GM21381 (cell line): ENCODE measurements around the gene OSBPL5.

Experiments
- ATAC-seq: cut with Tn5 transposase; IDR thresholded peaks from one replicate; pipeline ENCODE4 v1.9.1; 2021; ENCODE audit warnings: mild to moderate bottlenecking, moderate library complexity; ENCODE audit not compliant: unreplicated experiment

Gene OSBPL5

DNA sequence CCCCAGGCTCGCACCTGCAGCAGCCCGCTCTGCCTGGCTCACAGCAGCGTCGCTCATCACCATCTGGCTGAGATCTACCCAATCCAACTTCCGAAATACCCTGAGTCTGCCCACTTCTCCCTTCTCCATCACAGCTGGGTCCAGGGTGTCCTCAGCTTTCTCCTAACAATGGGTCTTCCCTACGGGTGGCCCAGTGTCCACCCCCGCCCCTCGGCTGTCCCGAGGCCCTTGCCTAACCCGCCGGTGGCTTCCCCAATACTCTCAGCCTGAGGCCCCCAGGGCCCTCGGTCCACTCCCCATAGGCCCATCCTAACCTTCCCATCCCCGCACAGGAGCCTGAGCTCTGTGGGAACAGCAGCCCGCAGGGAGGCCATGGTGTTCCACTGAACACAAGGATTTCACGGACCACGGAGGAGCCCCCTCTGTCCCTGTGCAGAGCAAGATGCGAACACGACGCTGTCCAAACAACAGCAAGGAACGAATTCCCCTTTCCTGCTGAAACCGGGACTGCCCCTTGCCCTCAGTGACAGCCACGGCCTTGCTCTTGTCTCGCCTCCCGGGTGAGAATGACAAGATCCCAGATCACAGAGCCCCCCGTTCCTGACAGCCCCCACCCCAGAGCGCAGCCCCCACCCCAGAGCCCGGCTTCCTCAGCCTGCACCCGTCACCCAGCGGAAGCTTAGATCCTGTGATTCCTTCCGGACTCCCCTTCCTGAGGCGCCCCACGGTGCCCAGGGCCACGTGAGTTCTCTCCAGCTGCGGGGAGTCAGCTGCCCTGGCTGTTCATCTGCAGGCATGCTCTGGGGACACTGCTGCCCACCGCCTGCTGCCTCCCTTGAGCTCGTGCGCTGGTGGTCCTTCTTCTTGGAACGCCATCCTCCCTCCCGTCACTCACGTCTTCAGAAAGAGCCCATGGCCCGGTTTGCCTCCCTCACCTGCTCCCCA, 59.0 kb downstream of the OSBPL5 start:
- ATAC-seq, result no peak

DNA sequence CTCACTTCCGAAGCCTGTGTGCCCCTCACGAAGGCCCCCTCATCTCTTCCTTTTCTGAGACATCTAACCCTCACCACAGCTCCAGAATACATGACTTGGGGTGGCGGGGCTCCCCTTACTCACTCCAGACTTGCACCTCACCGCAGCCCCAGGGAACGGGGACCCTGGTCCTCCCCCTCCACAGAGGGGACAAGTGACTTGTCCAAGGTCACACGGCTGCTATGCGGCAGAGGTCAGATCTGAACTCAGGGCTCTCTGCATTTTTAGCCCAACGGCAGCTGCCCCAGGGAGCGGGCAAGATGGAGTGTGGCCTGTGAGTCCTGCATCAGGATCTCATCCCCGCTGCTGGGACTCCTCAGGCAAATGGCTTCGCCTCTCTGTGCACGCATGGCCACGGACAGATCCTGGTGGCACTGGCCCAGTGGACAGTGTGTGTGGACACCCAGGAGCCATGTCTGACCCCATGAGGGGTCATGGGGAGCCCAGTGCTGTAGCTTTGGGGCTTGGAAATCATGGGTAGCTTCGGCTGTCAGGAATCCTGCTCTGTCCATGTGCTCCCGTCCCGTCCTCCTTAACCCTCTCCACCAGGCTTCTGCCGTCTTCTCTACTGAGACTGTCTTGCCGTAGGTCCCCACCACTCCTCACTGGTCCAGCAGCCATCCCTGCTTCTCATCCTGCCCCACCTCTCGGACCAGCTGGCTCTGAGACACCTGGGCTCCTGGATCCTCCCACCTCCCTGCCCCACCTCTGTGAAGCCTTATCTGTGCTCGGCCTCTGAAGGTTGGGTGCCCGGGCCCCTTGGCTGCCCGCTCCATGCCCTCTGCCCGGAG, 59.9 kb downstream of the OSBPL5 start:
- ATAC-seq, result no peak

DNA sequence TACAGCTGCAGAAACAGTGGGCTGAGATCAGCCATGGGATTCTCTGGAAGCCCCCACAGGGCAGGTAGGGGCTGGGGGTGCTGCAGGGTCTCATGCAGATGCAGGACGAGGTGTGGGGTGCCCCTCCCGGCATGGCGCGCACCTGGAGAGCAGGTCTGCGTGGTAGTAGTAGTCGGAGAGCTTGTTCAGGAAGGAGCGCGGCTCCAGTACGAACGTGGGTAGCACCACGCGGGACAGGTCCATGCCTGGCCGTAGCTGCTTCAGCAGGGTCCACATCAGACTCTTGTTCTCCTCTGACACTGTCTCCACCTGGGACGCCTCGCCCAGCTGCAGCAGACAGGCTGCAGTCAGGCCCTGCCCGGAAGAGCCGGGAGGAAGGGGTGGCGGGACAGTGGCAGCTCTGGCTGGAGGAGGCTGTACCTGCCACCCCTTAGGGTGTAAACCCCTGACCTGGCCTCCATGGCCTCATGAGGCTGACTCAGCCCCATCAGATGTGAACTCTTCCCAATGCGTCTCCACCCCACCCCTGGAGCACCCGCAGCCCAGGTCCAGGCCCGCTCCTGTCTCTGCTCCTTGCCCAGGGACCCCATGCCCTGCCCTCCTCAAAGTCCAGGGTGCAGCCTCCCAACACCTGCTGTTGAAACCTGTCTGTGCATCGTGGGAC, 60.9 kb downstream of the OSBPL5 start:
- ATAC-seq, result no peak

DNA sequence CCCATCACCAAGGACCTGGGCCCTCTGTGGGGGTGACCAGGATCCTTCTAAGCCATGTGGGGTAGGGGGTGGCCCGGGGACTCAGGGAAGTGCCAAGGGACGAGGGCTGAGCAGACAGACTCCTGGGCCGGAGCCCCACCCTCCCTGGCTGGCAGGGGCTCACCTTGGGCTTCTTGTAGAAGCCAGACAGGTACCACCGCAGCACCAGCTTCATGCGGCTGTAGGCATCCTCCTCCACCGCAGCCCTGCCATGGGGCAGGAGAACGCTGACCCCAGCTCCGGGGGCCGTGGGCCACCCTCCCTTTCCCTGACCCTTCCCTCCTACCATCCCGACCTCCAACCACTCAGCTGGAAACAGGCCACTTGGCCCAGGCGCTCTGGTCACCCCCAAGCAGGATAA, 62.0 kb downstream of the OSBPL5 start:
- no peak for ATAC-seq

DNA sequence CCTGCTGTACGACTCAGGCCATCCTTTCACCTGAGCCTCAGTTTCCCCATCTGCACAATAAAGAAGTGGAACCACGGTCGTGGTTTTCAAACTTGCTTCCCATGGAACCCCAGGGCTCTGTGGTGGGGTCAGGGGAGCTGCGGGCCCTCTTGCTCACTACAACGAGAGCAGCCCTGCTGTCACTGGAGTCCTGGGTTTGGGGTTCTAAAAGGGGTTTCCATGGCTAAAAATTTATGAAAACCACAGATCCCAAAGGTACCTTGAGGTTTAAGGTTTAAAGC, 62.5 kb downstream of the OSBPL5 start:
- no peak for ATAC-seq

DNA sequence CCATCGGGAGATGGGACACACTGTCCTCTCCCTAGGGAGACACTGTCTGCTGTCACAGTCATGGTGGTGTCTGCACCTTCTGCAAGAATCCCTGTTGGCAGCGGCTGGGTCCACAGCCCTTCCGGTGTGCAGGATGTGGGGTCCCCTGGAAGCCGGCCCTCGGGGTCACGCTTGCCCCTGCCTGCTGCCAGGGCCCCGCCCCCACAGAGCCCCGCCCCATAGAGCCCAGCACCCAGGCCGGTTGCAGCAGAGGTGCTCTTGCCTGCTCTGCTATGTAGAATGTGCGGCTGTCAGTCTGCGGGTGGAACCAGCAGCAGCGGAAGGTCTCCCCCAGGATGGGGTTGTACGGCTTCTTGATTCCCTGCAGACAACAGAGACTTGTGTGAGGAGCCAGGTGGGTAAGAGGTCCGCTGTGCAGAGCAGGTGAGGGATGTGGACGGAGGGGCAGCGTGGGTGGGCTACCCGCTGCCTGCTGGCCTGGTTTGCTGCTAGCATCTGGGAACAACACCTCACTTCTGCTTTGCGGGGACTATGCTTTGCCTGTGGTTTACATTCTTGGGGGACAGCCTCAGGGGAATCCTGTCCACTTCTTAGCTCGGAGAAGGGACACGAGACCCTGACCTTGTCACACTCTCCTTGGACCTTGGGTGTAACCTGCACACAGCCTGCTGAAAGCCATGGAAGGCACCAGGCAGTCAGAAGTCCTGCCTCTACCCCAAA, 63.0 kb downstream of the OSBPL5 start:
- ATAC-seq, result no peak

DNA sequence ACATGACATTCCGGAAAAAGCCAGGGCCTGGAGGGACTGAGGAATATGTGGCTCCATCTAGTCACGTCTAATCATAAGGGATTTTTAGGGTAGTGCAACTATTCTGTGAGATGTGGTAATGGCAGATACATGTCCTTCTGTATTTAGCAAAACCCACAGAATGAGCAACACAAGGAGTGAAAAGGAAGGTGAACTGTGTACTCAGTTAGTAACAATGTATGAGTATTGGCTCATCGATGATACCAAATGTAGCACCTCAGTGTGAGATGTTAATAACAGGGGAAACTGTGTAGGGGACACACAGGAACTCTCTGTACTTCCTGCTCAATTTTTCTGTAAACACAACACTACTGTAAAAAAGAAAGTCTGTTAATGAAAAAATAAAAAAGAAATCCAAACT, 65.9 kb downstream of the OSBPL5 start:
- no peak for ATAC-seq

DNA sequence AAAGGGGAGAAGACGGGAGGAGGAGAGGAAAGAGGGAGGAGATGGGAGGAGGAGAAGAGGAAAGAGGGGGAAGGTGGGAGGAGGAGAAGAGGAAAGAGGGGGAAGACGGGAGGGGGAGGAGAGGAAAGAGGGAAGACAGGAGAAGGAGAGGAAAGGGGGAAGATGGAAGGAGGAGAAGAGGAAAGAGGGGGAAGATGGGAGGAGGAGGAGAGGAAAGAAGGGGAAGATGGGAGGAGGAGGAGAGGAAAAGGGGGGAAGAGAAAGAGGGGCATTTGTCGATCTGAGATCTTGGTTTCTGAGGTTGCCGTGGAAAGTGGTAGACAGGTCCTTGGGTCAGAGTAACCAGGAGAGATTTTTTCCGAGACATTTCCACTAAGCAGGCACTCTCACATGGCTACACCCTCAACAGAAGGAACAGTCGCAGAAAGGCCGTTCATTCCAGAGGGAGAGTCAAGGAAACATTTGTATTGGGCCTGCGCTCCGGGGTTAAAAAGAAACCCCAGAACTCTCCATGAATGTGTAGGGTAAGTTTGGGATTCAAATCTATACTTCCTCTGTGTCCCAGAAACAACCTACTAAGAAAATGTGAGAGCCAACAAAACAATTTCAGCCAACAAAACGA, 68.1 kb downstream of the OSBPL5 start:
- ATAC-seq, result no peak

DNA sequence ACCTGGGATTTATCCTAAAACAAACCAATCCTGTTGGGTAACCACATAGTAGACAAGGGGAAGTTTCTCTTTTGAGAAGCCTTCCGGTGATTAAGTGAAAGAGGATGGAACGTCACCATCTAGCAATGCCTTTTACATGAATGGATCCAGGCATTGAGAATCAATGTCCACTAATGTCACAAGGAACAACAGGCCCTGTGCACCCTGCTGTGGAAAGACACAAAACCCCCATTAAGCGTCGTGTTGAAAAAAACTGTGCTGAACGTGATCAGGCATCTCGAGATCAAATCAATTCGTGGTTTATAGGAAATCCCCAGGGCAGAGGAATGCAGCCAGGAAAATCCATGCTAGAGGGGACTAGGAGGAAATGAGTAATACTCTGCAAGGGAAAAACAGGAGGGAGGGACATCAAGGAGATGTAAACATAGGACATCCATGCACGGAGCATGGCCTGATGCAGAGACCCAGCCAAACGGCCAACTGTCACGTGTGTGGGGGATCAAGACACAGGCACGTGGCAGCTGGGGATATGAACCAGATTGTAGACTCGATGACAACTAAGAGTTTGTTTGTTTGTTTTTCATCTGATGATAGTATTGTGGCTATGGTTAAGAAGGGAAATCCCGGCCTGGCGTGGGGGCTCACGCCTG, 69.3 kb downstream of the OSBPL5 start:
- no peak for ATAC-seq

DNA sequence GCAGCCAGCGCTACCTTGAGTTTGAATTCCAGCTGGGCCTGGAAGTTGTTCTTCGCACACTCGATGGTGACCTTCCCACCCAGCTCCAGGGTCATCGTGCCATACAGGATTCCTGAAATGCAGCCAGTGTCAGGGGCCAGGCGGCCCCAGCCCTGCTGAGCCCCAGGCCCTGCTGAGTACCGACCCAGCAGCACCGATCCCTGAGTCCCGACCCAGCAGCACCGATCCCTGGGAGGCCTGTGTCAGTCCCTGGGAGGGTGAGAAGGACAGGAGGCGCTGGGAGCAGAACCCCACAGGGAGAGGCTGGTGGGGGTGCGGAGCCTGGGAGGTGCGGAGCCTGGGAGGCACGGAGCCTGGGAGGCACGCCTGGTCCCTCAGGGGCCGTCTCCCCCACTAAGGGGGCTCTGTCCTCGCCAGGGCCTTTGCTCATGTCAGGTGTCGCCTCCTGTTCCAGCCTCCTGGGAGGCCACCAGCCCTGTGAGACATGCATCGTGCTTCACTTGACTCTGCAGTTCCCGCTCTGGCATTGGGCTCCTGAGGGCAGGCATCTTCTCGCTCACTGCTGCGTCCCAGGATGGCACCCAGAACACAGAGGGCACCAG, 70.8 kb downstream of the OSBPL5 start:
- no peak for ATAC-seq

DNA sequence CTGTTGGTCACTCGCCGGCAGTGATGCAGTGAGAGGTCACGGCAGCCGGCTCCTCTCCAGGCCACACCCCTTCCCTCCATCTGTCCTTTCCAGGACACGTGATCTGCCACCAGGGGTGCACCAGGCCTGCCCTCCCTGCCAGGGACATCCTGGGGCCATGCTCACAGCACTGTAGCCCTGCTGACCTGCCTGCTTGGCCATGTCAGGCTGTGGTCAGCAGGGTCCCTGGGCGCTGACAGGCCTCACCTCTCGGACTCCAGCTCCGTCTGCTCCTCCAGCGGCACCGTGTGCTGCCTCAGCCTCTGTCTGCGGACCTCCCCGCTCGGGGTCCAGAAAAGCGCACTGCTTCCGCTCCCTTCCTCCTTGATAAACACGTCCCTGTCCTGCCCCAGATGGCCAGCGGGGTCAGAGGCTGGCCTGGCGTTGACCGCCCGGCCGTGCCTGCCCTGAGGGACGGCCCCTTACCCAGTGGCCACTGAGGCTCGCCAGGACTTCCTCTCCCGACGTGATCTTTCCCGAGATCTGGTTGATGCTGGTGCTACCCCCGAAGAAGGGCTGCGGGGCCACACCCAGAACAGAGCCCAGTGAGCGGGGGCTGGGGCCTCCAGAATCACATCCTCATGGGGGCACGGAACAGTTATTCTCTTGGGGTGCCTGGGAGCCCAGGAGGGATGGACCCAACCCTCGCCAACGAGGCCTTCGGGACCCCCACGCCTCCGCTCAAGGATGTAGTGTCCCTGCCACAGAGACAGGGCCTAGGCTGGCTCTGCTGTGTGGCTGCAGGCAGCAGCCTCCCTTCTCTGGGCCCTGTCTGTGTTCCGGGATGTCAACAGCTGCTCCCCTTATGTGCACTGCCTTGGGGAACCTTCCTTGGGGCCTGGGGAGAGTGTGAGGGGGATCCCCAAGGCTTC, 71.6 kb downstream of the OSBPL5 start:
- no peak for ATAC-seq

DNA sequence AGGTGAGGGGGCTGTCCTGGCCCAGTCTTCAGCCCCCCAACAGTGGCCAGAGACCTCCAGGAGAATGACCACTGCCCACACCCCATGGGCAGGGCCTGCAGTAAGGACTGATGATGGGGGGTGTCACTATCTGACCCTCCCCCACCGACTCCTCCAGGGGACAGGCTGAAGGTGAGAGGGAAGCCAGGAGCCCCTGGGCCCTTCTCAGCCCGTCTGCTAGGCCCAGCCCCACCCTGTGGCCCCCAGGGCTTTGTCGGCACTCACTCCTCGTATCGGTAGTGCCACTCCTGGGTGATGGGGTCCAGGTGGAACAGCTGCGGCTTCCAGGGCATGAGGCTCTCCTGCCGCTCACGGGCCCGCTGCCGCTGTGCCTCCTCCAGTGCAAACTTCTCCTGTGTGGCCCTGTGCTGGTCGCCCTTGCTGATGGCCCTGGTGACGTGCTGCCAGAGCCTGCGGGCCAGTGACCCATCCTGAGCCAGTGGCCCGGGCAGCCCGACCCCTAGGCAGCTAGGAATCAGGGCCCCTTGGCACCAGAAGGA, 72.4 kb downstream of the OSBPL5 start:
- ATAC-seq, result no peak

DNA sequence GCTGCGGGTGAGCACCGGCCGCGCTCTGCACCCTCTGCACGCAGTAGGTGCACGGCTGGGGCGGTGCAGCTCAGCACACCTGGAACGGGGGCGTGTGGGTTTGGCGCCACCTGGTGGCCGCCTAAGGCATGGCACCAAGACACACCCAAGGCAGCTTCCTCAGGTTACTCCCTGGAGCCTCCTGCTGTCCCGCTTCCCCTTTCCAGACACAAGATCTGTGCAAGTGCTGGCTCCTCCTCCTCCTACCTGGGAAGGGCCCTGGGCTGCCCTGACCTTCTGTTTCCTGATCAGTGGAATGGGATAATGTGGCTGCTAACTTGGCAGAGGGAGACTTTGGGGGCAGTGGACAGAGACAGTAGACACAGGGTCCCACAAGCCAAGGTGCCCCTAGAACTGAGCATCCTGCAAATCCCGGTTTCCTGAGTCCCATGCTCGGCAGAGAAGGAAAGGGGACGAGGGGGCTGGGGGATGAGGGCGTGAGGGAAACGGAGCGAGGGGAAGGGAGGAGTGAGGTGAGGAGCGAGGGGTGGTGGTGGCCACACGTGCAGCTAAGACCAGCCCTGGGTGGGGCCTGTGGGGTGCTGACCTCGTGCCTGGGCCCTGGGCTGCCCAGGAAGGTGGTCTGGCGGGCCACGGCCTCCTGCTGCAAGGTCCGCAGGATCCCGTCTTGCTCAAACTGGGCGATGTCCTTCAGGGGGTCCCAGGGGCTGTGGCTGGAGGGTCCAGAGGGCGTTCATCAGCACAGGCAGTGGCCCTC, 73.1 kb downstream of the OSBPL5 start:
- no peak for ATAC-seq

DNA sequence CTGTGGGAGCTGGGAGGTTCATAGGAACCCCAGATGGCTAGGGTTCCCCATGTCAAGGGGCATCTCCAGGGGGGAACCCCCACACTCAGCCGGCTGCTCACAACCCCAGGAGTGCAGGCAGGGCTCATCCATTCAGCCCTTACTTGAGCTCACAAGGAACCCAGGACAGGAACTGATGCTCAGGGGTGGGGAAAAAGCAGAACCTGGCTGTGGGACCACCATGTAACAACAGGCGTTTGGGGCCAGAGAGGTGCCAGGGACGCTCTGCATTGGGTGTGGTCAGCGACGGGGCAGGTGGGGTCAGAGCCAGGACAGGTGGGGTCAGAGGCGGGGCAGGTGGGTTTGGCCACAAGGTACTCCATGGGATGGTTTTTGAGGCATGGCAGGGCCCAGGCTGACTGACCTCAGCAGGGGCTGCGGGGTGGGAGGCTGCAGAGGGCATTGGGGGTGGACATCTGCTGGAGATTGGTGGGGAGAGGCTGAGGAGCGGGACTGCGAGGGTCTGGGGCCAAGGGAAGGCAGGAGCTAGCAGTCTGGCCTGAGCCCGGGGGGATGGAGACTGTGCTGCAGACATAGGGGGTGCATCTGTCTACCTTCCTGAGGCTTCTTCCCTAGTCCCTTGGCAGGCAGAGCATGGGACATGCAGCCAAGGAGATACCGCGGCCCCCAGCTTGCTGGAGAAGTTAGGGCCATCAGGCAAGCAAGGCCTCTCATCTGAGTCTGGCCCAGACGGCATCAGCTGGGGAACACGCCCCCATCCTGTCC, 73.8 kb downstream of the OSBPL5 start:
- no peak for ATAC-seq

DNA sequence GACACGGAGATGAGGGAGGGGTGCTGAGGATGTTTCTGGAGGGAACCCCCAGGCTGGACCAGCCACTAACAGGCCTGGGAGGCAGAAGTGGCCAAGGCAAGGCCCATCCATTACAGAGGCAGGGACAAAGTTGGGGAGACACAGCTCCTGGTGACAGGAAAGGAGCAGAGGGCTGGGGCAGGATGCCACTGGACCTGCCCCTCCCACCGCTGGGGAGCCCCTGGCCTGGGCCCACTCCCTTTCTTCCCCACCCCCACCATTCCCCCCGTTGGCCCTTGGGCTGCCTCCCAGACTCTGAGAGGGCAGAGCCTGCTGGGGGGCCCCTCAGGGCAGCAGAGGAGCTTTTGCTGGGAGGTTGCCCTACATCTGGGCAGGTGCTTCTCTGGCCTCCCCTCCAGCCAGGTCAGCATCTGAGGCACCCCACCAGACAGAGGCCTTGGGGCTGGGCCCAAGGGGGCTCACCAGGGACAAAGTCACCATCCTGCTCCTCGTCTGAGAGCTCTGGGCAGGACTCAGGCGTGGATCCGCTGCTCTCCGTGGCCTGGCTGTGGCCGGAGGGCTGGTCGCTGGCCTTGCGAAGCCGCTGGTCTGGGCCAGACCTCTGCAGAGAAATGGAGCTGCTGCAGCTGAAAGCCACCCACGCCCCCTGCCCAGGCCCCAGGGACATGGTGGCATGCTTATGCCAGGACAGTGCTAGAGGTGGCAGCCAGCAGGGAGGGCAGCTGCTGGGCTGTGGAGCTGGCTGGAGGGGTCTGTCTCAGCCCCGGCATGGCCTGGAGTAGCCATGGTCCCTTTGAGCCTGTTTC, 74.8 kb downstream of the OSBPL5 start:
- ATAC-seq, result no peak
